OCI-LY7 (cell line): Measurements from ENCODE around the gene FCAMR.

Experiments
- EZH2phosphoT487 ChIP-seq: fragments of 200-600 bp; sonication (generic); IDR thresholded peaks from 2 replicates; pipeline ENCODE4 v1.6.1; 2018; ENCODE audit warnings: low read depth, borderline replicate concordance, mild to moderate bottlenecking, mixed run types, antibody characterized with exemption, low read length, moderate library complexity, mixed read lengths
- TF ChIP-seq, protein P1 (sequence below): fragments of 200-600 bp; sonication (generic); conservative IDR thresholded peaks from 2 replicates; pipeline ENCODE4 v1.5.1; 2014; ENCODE audit warnings: mild to moderate bottlenecking, antibody characterized with exemption, low read length, moderate library complexity, mixed read lengths

DNA sequence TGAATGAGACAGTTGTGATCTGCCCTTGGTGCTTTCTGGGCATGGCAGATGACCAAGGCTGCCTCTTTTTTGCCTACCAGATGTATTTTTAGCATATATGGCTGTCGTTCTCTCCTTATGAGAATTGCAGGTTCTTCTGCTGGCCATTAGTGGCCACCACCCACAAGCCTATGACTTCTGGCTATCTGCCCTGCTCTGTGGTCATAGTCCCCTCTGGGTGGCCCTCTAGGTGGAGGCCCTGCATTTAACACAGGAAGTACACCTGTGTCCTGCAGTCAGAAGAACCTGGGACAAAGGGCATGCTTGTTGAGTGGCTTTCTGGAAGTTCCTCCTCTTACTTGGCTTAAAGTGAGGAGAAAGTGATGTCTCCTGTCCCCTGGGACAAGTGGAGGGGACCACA lies 6.5 kb downstream of the FCAMR start:
- TF ChIP-seq, protein P1, sequence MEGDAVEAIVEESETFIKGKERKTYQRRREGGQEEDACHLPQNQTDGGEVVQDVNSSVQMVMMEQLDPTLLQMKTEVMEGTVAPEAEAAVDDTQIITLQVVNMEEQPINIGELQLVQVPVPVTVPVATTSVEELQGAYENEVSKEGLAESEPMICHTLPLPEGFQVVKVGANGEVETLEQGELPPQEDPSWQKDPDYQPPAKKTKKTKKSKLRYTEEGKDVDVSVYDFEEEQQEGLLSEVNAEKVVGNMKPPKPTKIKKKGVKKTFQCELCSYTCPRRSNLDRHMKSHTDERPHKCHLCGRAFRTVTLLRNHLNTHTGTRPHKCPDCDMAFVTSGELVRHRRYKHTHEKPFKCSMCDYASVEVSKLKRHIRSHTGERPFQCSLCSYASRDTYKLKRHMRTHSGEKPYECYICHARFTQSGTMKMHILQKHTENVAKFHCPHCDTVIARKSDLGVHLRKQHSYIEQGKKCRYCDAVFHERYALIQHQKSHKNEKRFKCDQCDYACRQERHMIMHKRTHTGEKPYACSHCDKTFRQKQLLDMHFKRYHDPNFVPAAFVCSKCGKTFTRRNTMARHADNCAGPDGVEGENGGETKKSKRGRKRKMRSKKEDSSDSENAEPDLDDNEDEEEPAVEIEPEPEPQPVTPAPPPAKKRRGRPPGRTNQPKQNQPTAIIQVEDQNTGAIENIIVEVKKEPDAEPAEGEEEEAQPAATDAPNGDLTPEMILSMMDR = no peak
- TF ChIP-seq EZH2phosphoT487 = no peak
